Measurements from ENCODE around the gene SCFD1.
"Not testable (repeated sequence)": the region's sequence is repeated elsewhere in the genome, so short reads cannot be mapped to it uniquely, and the experiment has no call there.

SCFD1 gene

DNA sequence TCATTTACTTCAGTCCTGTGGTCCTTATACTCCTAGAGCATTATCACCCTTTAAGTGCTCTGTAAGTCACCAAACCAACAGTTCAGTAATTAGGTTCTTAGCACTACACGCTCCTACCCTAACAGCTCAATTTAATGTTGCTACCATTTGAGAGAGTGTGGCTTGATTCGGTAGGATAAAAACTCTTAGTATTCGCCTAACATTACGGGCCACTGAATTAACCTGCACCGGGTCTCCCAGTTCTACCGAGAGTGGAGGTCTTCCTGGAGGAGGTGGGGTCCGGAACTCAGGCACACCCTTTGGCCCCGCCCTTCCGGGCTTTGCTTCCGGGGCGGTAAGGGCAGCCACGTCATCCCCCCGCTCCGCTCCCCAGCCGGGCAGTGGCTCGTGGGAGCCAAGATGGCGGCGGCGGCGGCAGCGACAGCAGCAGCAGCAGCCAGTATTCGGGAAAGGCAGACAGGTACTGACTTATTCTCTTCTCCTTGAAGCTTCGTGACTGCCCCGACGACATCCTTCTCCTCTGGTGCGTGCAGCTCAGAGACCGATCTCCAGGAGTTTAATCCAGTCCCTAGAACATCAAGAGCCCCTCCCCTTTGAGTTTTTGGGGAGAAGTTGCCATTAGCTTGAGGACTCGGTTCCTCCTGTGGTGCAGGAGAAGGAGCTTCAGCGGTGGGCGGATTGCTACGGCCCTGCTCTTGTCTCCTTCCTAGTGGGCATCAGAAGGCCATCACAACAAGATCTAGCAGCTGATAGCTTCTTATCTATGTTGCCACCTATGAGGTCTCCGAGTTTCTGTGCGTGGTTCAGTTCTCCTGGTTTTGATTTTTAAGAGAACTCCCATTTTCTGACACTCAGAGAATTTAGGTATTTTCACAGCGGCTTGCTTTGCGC, at the start of gene SCFD1:
Gene SCFD1 (plus strand): TSS at position 380 of the 891 bp plus-strand sequence. CDS start 20 bp downstream, at position 400.
- peak; percentile 87 to 90 for DNase-seq (ENCODE audit: low read depth in 1 of 2, low spot score in 1 of 2)

GRCh38 chr14:30572771-30573170, 49.3 kb upstream of the SCFD1 start:
- DNase-seq (ENCODE audit: low read depth in 1 of 2, low spot score in 1 of 2) = no peak

GRCh38 chr14:30573226-30573814, 48.8 kb upstream of the SCFD1 start:
- DNase-seq (ENCODE audit: low read depth in 1 of 2, low spot score in 1 of 2) = no peak

DNA sequence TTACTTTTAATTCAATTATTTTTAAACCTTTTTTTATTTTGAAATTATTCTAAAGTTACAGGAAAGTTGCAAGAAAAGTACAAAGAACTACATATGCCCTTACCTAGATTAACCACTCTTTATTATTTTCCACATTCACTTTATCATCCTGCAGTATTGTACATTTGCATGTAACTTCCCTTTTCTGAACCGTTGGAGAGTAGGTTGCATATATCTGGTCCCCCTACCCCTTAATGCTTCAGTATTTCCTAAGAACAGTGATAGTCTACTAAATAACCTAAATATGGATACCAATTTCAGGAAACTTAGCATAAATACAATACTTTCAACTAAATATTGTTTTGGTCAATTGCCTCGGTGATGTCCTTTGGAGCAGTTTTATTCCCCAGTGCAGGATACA, 48.2 kb upstream of the SCFD1 start:
- no peak for DNase-seq (ENCODE audit: low read depth in 1 of 2, low spot score in 1 of 2)

GRCh38 chr14:30574777-30575176, 47.3 kb upstream of the SCFD1 start:
- not testable (repeated sequence) for DNase-seq (ENCODE audit: low read depth in 1 of 2, low spot score in 1 of 2)

DNA sequence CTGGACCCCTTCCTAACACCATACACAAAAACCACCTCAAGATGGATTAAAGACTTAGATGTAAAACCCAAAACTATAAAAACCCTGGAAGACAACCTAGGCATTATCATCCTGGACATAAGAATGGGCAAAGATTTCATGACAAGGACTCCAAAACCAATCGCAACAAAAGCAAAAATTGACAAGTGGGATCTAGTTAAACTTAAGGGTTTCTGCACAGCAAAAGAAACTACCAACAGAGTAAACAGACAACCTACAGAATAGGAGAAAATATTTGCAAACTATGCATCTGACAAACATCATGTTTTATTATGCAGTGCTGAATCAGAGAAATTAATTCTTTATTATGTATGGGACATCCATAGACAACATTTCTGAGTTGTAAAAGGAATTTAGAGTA, 45.8 kb upstream of the SCFD1 start:
- not testable (repeated sequence) for DNase-seq (ENCODE audit: low read depth in 1 of 2, low spot score in 1 of 2)

GRCh38 chr14:30580616-30581282, 41.4 kb upstream of the SCFD1 start:
- DNase-seq (ENCODE audit: low read depth in 1 of 2, low spot score in 1 of 2) = no peak

DNA sequence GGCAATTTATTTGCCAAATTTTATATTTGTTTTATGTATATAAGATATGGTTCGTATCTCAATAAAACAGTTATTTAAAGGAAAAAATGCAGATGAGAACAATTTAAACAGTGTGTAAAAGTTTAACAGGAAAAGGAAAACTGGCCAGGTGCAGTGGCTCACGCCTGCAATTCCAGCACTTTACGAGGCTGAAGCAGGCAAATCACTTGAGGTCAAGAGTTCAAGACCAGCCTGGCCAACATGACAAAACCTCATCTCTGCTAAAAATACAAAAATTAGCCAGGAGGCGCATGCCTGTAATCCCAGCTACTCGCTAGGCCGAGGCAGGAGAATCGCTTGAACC, 40.9 kb upstream of the SCFD1 start:
- DNase-seq (ENCODE audit: low read depth in 1 of 2, low spot score in 1 of 2) = no peak

- DNase-seq (ENCODE audit: low read depth in 1 of 2, low spot score in 1 of 2) = no peak
Observed at GRCh38 chr14:30582376-30582775, 39.7 kb upstream of the SCFD1 start.

DNA sequence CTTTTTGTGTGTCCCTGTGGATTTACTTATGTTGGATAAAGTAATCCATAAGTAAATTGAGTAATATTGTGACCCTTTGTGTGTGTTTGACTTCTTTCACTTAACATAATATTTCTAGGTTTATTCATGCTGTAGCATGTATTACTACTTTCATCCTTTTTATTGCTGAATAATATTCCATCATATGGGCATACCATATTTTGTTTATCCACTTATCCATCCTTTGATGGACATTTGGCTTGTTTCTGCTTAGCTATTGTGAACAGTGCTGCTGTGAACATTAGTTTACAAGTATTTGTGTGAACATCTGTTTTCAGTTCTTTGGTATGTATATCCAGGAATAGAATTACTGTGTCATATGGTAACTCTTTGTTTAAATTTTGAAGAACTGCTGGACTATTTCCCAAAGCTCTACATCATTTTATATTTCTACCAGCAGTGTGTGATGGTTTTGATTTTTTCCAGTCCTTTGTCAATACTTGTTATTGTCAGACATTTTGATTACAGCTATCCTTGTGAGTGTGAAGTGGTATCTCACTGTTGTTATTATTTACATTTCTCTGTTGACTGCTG, 38.0 kb upstream of the SCFD1 start:
- no peak for DNase-seq (ENCODE audit: low read depth in 1 of 2, low spot score in 1 of 2)

- DNase-seq (ENCODE audit: low read depth in 1 of 2, low spot score in 1 of 2) = no peak
Observed at GRCh38 chr14:30585204-30585603, 36.9 kb upstream of the SCFD1 start.

GRCh38 chr14:30587141-30587540, 35.0 kb upstream of the SCFD1 start:
- no peak for DNase-seq (ENCODE audit: low read depth in 1 of 2, low spot score in 1 of 2)

DNA sequence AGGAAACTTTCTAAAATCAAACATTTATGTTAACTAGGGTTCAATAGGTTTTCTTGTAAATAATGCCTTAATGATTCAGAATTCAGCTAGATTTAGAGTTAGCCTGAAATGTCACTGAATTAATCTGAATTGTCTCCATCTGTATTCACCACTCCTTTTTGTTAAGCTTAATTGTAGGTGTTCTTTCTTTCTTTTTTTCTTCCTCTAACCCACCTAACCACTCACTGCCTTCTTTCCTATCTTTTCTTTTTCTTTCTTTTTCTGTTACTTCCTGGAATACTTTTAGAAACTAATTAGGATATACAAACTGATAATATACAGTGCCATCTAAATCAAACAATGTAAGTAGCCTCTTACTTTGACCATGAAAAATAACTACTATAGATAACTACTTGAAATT, 33.2 kb upstream of the SCFD1 start:
- no peak for DNase-seq (ENCODE audit: low read depth in 1 of 2, low spot score in 1 of 2)

DNA sequence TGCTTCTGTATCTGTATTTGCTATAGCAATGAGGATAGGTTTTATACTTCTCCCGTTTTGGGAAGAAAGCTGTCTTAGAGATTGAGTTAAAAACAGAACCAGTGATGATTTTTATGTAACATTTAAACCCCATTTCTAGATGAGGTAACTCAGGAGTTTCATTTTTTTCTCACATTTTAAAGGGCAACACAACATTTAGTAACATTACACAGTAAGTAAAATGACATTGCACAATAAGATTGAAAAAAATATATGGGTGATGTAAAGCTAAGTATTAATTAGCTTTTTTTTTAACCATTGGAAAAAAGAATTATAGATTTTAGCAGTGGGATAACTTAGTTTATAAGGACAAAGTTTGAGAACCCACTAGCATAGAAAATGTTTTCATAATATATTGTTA, 25.2 kb upstream of the SCFD1 start:
- no peak for DNase-seq (ENCODE audit: low read depth in 1 of 2, low spot score in 1 of 2)

- no peak for DNase-seq (ENCODE audit: low read depth in 1 of 2, low spot score in 1 of 2)
Observed at GRCh38 chr14:30597504-30597903, 24.6 kb upstream of the SCFD1 start.

DNA sequence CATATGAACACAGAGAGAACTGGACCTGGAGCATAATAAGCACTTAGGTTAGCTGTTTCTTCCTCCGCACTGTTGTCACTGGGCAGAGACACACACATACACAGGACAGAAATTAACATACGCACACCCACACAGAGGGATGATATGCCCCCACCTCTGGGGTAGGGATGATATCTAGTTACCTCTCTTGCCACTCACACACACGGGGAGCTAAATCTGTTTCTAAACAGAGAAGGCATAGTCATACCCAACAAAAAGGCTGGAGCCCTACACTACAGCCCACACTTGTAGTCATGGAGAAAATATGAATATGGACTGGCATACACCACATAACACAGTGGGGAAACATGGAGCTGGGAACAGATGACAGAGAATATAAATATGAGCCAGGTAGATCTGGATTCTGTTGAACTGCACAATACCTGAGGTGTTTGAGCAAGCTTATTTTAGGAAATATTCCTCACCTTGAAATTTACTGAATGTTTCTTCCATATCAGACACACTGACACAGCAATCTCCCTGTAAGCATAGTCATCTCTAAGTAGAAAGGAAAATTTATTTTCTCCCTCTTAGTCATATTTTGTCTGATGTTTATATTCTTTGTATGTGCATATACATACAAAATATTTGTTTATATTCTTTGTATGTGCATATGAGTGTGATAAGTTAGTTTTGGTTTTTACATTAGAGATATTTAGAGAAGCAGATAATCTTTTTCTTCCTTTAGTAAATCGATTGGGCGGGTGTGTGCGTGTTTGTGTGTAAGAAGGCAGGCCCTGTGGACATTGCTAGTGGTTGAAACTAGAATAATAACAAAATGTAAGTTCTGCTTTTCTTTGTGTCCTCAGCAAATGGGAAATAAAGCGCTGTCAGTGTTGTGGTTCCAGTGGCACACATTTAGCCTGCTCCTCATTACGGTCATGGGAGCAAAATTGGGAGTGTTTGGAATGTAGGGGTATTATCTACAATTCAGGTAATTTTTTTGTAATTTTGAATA, 20.9 kb upstream of the SCFD1 start:
- no peak for DNase-seq (ENCODE audit: low read depth in 1 of 2, low spot score in 1 of 2)

DNA sequence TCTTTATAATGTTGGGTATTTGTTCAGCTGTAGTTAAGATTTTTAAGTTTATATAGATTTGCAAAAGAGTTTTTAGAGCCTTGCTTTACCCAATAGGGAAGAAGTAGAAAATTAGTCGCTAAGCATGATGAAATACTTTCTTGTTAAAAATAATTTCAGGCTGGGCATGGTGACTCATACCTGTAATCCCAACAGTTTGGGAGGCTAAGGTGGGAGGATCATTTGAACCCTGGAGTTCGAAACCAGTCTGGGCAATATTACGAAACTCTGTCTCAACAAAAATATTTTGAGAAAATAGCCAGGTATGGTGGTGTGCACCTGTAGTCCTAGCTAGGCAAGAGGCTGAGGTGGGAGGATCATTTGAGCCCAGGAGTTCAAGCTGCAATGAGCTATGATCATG, 18.7 kb upstream of the SCFD1 start:
- no peak for DNase-seq (ENCODE audit: low read depth in 1 of 2, low spot score in 1 of 2)

DNA sequence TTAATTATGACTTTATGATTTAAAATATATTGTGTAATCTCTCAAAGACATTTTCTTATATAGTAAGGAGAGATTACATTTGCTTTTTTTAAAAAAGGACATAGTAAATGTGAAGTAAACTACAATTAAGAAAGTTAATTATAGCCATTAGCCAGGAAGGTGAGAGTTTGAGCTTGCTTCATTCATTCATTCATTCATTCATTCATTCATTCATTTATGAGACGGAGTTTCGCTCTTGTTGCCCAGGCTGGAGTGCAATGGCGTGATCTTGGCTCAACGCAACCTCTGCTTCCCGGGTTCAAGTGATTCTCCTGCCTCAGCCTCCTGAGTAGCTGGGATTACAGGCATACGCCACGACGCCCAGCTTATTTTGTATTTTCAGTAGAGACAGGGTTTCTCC, 17.4 kb upstream of the SCFD1 start:
- DNase-seq (ENCODE audit: low read depth in 1 of 2, low spot score in 1 of 2) = not testable (repeated sequence)

DNA sequence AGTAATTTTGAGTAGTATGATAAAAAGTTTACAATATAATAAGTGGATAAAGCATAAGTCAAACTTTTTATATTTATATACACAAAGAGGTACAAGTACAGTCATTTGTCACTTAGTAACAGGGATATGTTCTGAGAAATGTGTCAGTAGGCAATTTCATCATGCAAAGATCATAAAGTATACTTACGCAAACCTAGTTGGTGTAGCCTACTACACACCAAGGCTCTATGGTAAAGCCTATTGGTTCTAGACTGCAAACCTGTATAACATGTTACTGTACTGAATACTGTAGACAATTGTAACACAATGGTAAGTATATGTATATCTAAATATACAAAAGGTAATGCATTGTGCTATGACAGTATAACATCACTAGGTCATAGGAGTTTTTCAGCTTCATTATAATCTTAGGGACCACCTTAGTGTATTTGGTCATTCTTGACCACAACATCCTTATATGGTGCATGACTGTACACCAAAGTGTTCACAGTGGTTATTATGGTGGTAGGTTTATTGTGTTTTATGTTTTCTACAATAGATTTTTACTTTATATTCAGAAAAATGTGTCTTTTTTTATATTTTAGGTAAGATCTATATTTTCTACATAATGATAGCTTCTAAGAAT, 14.9 kb upstream of the SCFD1 start:
- no peak for DNase-seq (ENCODE audit: low read depth in 1 of 2, low spot score in 1 of 2)

GRCh38 chr14:30608533-30609006, 13.5 kb upstream of the SCFD1 start:
- no peak for DNase-seq (ENCODE audit: low read depth in 1 of 2, low spot score in 1 of 2)

All from stimulated activated CD4-positive, alpha-beta T cell treated with anti-CD3 and anti-CD28 coated beads, Interleukin-15, amount 100 ng/mL, for 1 hour (primary cell).